HTR-8/SVneo (cell line): ENCODE measurements around the gene GABRB1.
A peak's percentile ranks its signal among the peaks of the same experiment; 100 is the strongest.

ENCODE experiments used
- DNase-seq: peaks from one replicate; pipeline ENCODE4 v3.0.0; 2011; ENCODE audit warnings: low spot score, mixed read lengths; ENCODE audit not compliant: insufficient read length
- FAIRE-seq: peaks from 2 replicates; lab custom pipeline; 2011; peaks lifted over from hg19 to GRCh38; lab: Jason Lieb, UNC

The GABRB1 gene

GRCh38 chr4:47043821-47044220 is 12.5 kb downstream of the GABRB1 start:
- no peak for FAIRE-seq
- DNase-seq: no peak

- no peak for DNase-seq
- FAIRE-seq: no peak
Measured at GRCh38 chr4:47045261-47045660, 13.9 kb downstream of the GABRB1 start.

- FAIRE-seq: no peak
- no peak for DNase-seq
Measured at GRCh38 chr4:47049347-47049746, 18.0 kb downstream of the GABRB1 start.

GRCh38 chr4:47050761-47051725 is 19.7 kb downstream of the GABRB1 start:
- no peak for DNase-seq
- FAIRE-seq: no peak

GRCh38 chr4:47053485-47053884 is 22.1 kb downstream of the GABRB1 start:
- FAIRE-seq (no peak), DNase-seq (no peak)

GRCh38 chr4:47054130-47054529 is 22.8 kb downstream of the GABRB1 start:
- DNase-seq (no peak), FAIRE-seq (no peak)

GRCh38 chr4:47057991-47058390 is 26.6 kb downstream of the GABRB1 start:
- DNase-seq (no peak), FAIRE-seq (no peak)

GRCh38 chr4:47060561-47060960 is 29.2 kb downstream of the GABRB1 start:
- FAIRE-seq: no peak
- no peak for DNase-seq

- FAIRE-seq (no peak), DNase-seq (no peak)
Measured at GRCh38 chr4:47061435-47061834, 30.1 kb downstream of the GABRB1 start.

GRCh38 chr4:47065051-47065481 is 33.7 kb downstream of the GABRB1 start:
- FAIRE-seq: no peak

GRCh38 chr4:47068986-47069385 is 37.6 kb downstream of the GABRB1 start:
- DNase-seq (no peak), FAIRE-seq (no peak)

More at GRCh38 chr4:47065051-47065481, 33.7 kb downstream of the GABRB1 start:
- no peak for DNase-seq

- FAIRE-seq: no peak
Measured at GRCh38 chr4:47071901-47072341, 40.6 kb downstream of the GABRB1 start.

GRCh38 chr4:47073647-47074046 is 42.3 kb downstream of the GABRB1 start:
- no peak for DNase-seq
- no peak for FAIRE-seq

More at GRCh38 chr4:47071901-47072341, 40.6 kb downstream of the GABRB1 start:
- peak; percentile 15 for DNase-seq

- FAIRE-seq (no peak), DNase-seq (no peak)
Measured at GRCh38 chr4:47074816-47075215, 43.4 kb downstream of the GABRB1 start.

- no peak for DNase-seq
- FAIRE-seq: no peak
Measured at GRCh38 chr4:47075262-47075661, 43.9 kb downstream of the GABRB1 start.

GRCh38 chr4:47075919-47076318 is 44.6 kb downstream of the GABRB1 start:
- FAIRE-seq: no peak
- no peak for DNase-seq

GRCh38 chr4:47084111-47084510 is 52.7 kb downstream of the GABRB1 start:
- FAIRE-seq: no peak
- DNase-seq: no peak

GRCh38 chr4:47084795-47085194 is 53.4 kb downstream of the GABRB1 start:
- FAIRE-seq (no peak), DNase-seq (no peak)

- FAIRE-seq (no peak), DNase-seq (no peak)
Measured at GRCh38 chr4:47088298-47088697, 56.9 kb downstream of the GABRB1 start.

- no peak for DNase-seq
- FAIRE-seq: no peak
Measured at GRCh38 chr4:47095884-47096283, 64.5 kb downstream of the GABRB1 start.

- FAIRE-seq: no peak
- no peak for DNase-seq
Measured at GRCh38 chr4:47101453-47101852, 70.1 kb downstream of the GABRB1 start.

GRCh38 chr4:47104986-47105385 is 73.6 kb downstream of the GABRB1 start:
- DNase-seq (no peak), FAIRE-seq (no peak)
